HCT116 (cell line): ENCODE measurements around the gene DIP2B. TPM values are rescaled to one million over a fixed set of nuclear protein-coding genes. Genes with fewer than 3 reads are reported as not detected.

Experiments
- ATAC-seq: fragments of 200-7000 bp; cut with Tn5 transposase; 2 replicates; pipeline ENCODE4 v1.9.1; 2020; ENCODE audit warnings: mild to moderate bottlenecking, moderate library complexity
- BruUV-seq: library from RNA; stranded (reverse); fragments of 400-500 nt; replicated peaks from 2 replicates; lab custom pipeline; 2021; lab: Mats Ljungman, UMichigan
- CTCF ChIA-PET: fragments of 300-600 bp; sonication (Branson Sonifier 250); formaldehyde crosslinking; loops from one replicate; lab custom pipeline; 2021; ENCODE audit warnings: antibody characterized with exemption; lab: Charles Lee
- POLR2A ChIA-PET: fragments of 300-600, 350-600 bp; sonication (Branson Sonifier 250); formaldehyde crosslinking; loops from one replicate; lab custom pipeline; 2021; ENCODE audit warnings: antibody characterized with exemption; lab: Charles Lee
- RAD21 ChIA-PET, 2 experiments: fragments of 300-600 bp; sonication (Branson Sonifier 250); formaldehyde crosslinking; loops; one replicate each; lab custom pipeline; 2023; ENCODE audit warnings: low total read pairs in 2 of 2; ENCODE audit not compliant: uncharacterized antibody in 2 of 2, unreplicated experiment in 2 of 2, low non-redundant PET in 1 of 2; lab: Charles Lee
- DNase-seq: peaks from one replicate; pipeline ENCODE4 v3.0.0-alpha.2; 2010; ENCODE audit warnings: low read depth, low spot score
- H2AFZ ChIP-seq: fragments of 200-600 bp; shearing (Covaris generic), sonication (generic); 2 replicates; pipeline ENCODE4 v1.6.1; 2017; ENCODE audit warnings: low read depth, mixed run types, mixed read lengths, antibody characterized with exemption, low read length; ENCODE audit not compliant: poor library complexity, severe bottlenecking
- H3K27ac ChIP-seq: 2 replicates; pipeline ENCODE4 v1.5.1; 2012; ENCODE audit warnings: low read depth, low read length
- H3K27me3 ChIP-seq: fragments of 200-600 bp; sonication (generic); 2 replicates; pipeline ENCODE4 v1.6.1; 2016; ENCODE audit warnings: mixed run types, low read length, mixed read lengths; ENCODE audit not compliant: insufficient read depth
- H3K36me3 ChIP-seq, 2 experiments: fragments of 200-500 bp in 1 of 2; fragments of 200-600 bp in 1 of 2; sonication (Bioruptor generic) in 1 of 2; sonication (generic) in 1 of 2; 2 replicates each; pipeline versions ENCODE4 v1.5.1 to v1.6.1; 2014 to 2016; ENCODE audit warnings: low read length in 2 of 2, inconsistent platforms in 1 of 2, mixed read lengths in 1 of 2, mixed run types in 1 of 2; ENCODE audit not compliant: insufficient read depth in 2 of 2, control insufficient read depth in 1 of 2
- H3K4me1 ChIP-seq, 2 experiments: fragments of 200-600 bp in 1 of 2; sonication (generic) in 1 of 2; 2 replicates each; pipeline versions ENCODE4 v1.5.1 to v1.6.1; 2012 to 2017; ENCODE audit warnings: low read length in 2 of 2, inconsistent platforms in 1 of 2, mild to moderate bottlenecking in 1 of 2, mixed read lengths in 1 of 2, mixed run types in 1 of 2, moderate library complexity in 1 of 2; ENCODE audit not compliant: insufficient read depth in 2 of 2, control insufficient read depth in 1 of 2
- H3K4me2 ChIP-seq: fragments of 200-600 bp; sonication (generic); 2 replicates; pipeline ENCODE4 v1.6.1; 2017; ENCODE audit warnings: mixed run types, low read length, mixed read lengths
- H3K4me3 ChIP-seq, 2 experiments: fragments of 200-600 bp in 1 of 2; sonication (generic) in 1 of 2; replicated peaks in 1 of 2; 2 replicates each; pipeline ENCODE4 v1.5.1; 2011 to 2016; ENCODE audit warnings: low read length in 2 of 2, control low read depth in 1 of 2, low read depth in 1 of 2, mild to moderate bottlenecking in 1 of 2, mixed read lengths in 1 of 2, mixed run types in 1 of 2
- H3K79me2 ChIP-seq: fragments of 200-600 bp; sonication (generic); 2 replicates; pipeline ENCODE4 v1.6.1; 2017; ENCODE audit warnings: mild to moderate bottlenecking, mixed run types, low read length, moderate library complexity, mixed read lengths; ENCODE audit not compliant: insufficient read depth
- H3K9ac ChIP-seq: fragments of 200-600 bp; sonication (generic); 2 replicates; pipeline ENCODE4 v1.6.1; 2016; ENCODE audit warnings: low read length, mixed read lengths
- H3K9me2 ChIP-seq: fragments of 200-600 bp; sonication (generic), shearing (Covaris generic); 2 replicates; pipeline ENCODE4 v1.6.1; 2017; ENCODE audit warnings: mixed run types, mild to moderate bottlenecking, moderate library complexity; ENCODE audit not compliant: insufficient read depth
- H3K9me3 ChIP-seq, 2 experiments: fragments of 200-500 bp in 1 of 2; fragments of 200-600 bp in 1 of 2; sonication (Bioruptor generic) in 1 of 2; sonication (generic) in 1 of 2; 2 replicates each; pipeline ENCODE4 v1.6.1; 2014 to 2017; ENCODE audit warnings: low read length in 2 of 2, mixed read lengths in 2 of 2, inconsistent platforms in 1 of 2, low read depth in 1 of 2, mild to moderate bottlenecking in 1 of 2, mixed run types in 1 of 2, moderate library complexity in 1 of 2; ENCODE audit not compliant: control insufficient read depth in 1 of 2, insufficient read depth in 1 of 2
- H4K20me1 ChIP-seq: fragments of 200-600 bp; sonication (generic), shearing (Covaris generic); 2 replicates; pipeline ENCODE4 v1.6.1; 2017; ENCODE audit warnings: mixed run types, mild to moderate bottlenecking, moderate library complexity; ENCODE audit not compliant: insufficient read depth
- CBX3 ChIP-seq: IDR thresholded peaks from 2 replicates; pipeline ENCODE4 v1.6.1; 2012; ENCODE audit warnings: low read depth
- CEBPB ChIP-seq: IDR thresholded peaks from 2 replicates; pipeline ENCODE4 v1.6.1; 2012; ENCODE audit warnings: low read depth
- ELF1 ChIP-seq: IDR thresholded peaks from 2 replicates; pipeline ENCODE4 v1.6.1; 2012; ENCODE audit warnings: low read depth, borderline replicate concordance
- EZH2phosphoT487 ChIP-seq: fragments of 200-600 bp; IDR thresholded peaks from 2 replicates; pipeline ENCODE4 v1.6.1; 2018; ENCODE audit warnings: antibody characterized with exemption, borderline replicate concordance
- FOSL1 ChIP-seq: IDR thresholded peaks from 2 replicates; pipeline ENCODE4 v1.6.1; 2012; ENCODE audit warnings: low read depth
- JUND ChIP-seq: IDR thresholded peaks from 2 replicates; pipeline ENCODE4 v1.6.1; 2012
- MAX ChIP-seq: IDR thresholded peaks from 2 replicates; pipeline ENCODE4 v1.6.1; 2012
- POLR2A ChIP-seq: IDR thresholded peaks from 2 replicates; pipeline ENCODE4 v1.7.0; 2011; ENCODE audit warnings: borderline replicate concordance; ENCODE audit not compliant: insufficient read depth, insufficient read length; ENCODE audit errors: extremely low read depth
- POLR2AphosphoS5 ChIP-seq: IDR thresholded peaks from 2 replicates; pipeline ENCODE4 v1.6.1; 2011; ENCODE audit warnings: mild to moderate bottlenecking, low read depth, low read length, moderate library complexity
- REST ChIP-seq: IDR thresholded peaks from 2 replicates; pipeline ENCODE4 v1.6.1; 2012; ENCODE audit warnings: low read depth
- SIN3A ChIP-seq: IDR thresholded peaks from 2 replicates; pipeline ENCODE4 v1.6.1; 2012; ENCODE audit warnings: low read depth
- SRF ChIP-seq: IDR thresholded peaks from 2 replicates; pipeline ENCODE4 v1.6.1; 2012; ENCODE audit warnings: low read depth
- YY1 ChIP-seq: IDR thresholded peaks from 2 replicates; pipeline ENCODE4 v1.6.1; 2011; ENCODE audit warnings: low read length, low read depth, moderate library complexity, mild to moderate bottlenecking; ENCODE audit not compliant: insufficient replicate concordance; ENCODE audit errors: extremely low read depth
- ZBTB33 ChIP-seq: IDR thresholded peaks from 2 replicates; pipeline ENCODE4 v1.6.1; 2011; ENCODE audit warnings: mild to moderate bottlenecking, low read length, moderate library complexity; ENCODE audit not compliant: insufficient replicate concordance; ENCODE audit errors: extremely low read depth
- intact Hi-C: fragments of 100-400 bp; cut with micrococcal nuclease; formaldehyde crosslinking; loops from 2 replicates; pipeline ENCODE4 v1.10.0; 2022
- total RNA-seq: library from RNA; stranded (reverse); gene quantifications from one replicate; pipeline ENCODE4 v1.2.1, GENCODE V29; 2021; ENCODE audit not compliant: unreplicated experiment
- TF ChIP-seq, protein P1 (sequence below), 3 experiments: fragments of 200-600 bp in 1 of 3; sonication (generic) in 1 of 3; IDR thresholded peaks in 2 of 3; conservative IDR thresholded peaks in 1 of 3; 2 replicates each; pipeline ENCODE4 v1.5.1; 2012 to 2017; ENCODE audit warnings: low read depth in 2 of 3, low read length in 2 of 3, antibody characterized with exemption in 1 of 3, borderline replicate concordance in 1 of 3, control low read depth in 1 of 3, mild to moderate bottlenecking in 1 of 3, mixed read lengths in 1 of 3, mixed run types in 1 of 3, moderate library complexity in 1 of 3; ENCODE audit not compliant: insufficient read depth in 1 of 3

Gene DIP2B
- total RNA-seq, 1 experiment from 2014 or later = 32.3 TPM

- ChIA-PET POLR2A (interaction anchor here (0.6 kb wide), 1 partner anchor 150 kb away, joined by 3 read pairs; no protein-coding TSS in a partner anchor), CTCF (interaction anchor here (1.5 kb wide), 1 partner anchor 15 kb away, joined by 5 read pairs; no protein-coding TSS in a partner anchor), RAD21 (no interaction called here)
- Histone ChIP-seq H3K36me3 (no peaks in the 10 kb centered on the region), H3K9ac (no peak overlapping the region), H3K27ac (no peak overlapping the region), H3K4me3 (no peak overlapping the region), H4K20me1 (no peaks in the 10 kb centered on the region), H3K79me2 (peaks cover 56% of the 10 kb centered on the region), H3K4me2 (no peak overlapping the region), H3K9me3 (no peaks in the 10 kb centered on the region), H3K4me1 (peaks cover 20 to 25% of the 10 kb centered on the region in 2 experiments), H3K27me3 (no peaks in the 10 kb centered on the region), H2AFZ (no peak overlapping the region), H3K9me2 (no peaks in the 10 kb centered on the region)
- ATAC-seq = no peak
- no TSS peak for BruUV-seq
- intact Hi-C loops = no loop called here
- no peak for DNase-seq
- TF ChIP-seq EZH2phosphoT487 (no peak), YY1 (no peak), FOSL1 (no peak), ELF1 (no peak), ZBTB33 (no peak), JUND (no peak), CBX3 (no peak), POLR2AphosphoS5 (no peak), CEBPB (no peak), REST (no peak), SRF (no peak), MAX (no peak), POLR2A (no peak), SIN3A (no peak)
- TF ChIP-seq, protein P1, sequence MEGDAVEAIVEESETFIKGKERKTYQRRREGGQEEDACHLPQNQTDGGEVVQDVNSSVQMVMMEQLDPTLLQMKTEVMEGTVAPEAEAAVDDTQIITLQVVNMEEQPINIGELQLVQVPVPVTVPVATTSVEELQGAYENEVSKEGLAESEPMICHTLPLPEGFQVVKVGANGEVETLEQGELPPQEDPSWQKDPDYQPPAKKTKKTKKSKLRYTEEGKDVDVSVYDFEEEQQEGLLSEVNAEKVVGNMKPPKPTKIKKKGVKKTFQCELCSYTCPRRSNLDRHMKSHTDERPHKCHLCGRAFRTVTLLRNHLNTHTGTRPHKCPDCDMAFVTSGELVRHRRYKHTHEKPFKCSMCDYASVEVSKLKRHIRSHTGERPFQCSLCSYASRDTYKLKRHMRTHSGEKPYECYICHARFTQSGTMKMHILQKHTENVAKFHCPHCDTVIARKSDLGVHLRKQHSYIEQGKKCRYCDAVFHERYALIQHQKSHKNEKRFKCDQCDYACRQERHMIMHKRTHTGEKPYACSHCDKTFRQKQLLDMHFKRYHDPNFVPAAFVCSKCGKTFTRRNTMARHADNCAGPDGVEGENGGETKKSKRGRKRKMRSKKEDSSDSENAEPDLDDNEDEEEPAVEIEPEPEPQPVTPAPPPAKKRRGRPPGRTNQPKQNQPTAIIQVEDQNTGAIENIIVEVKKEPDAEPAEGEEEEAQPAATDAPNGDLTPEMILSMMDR (IDR thresholded peaks at IDR 0.05 in 2 of 3, conservative IDR thresholded peaks at IDR 0.05 in 1 of 3; ENCODE audit: borderline replicate concordance in 1 of 3, insufficient read depth in 1 of 3, low read depth in 2 of 3, low read length in 2 of 3) = no peak
- TF ChIP-seq, all 23 proteins: peak for 0
These were observed 275.2 kb downstream of the DIP2B start for GRCh38 chr12:50780013-50780412.
